HepG2 (cell line): Measurements from ENCODE around the gene OSGIN1. TPM values are rescaled to one million over a fixed set of nuclear protein-coding genes. Genes with fewer than 3 reads are reported as not detected.

Experiments
- CEBPZ ChIP-seq: IDR thresholded peaks from 2 replicates; pipeline ENCODE4 v1.6.1; 2012; ENCODE audit warnings: low read length, improper control_type of control experiment
- ETV6 ChIP-seq: sonication (generic); formaldehyde crosslinking; conservative IDR thresholded peaks from 2 replicates; pipeline ENCODE4 v1.4.0; 2020; ENCODE audit warnings: missing genetic modification reagents
- HMGA1 ChIP-seq: sonication (generic); formaldehyde crosslinking; conservative IDR thresholded peaks from 2 replicates; pipeline ENCODE4 v1.4.0; 2020; ENCODE audit warnings: missing genetic modification reagents
- IRF1 ChIP-seq: sonication (generic); formaldehyde crosslinking; IDR thresholded peaks from 2 replicates; pipeline ENCODE4 v1.4.0; 2020; ENCODE audit warnings: low read depth, mild to moderate bottlenecking, missing genetic modification reagents
- KAT8 ChIP-seq: IDR thresholded peaks from 2 replicates; pipeline ENCODE4 v1.6.1; 2016; ENCODE audit warnings: missing genetic modification reagents, missing compliant biosample characterization
- KIAA2018 ChIP-seq: sonication (generic); formaldehyde crosslinking; IDR thresholded peaks from 2 replicates; pipeline ENCODE4 v1.5.0; 2020; ENCODE audit warnings: mild to moderate bottlenecking, missing genetic modification reagents, borderline replicate concordance
- MBD4 ChIP-seq: IDR thresholded peaks from 2 replicates; pipeline ENCODE4 v1.6.1; 2012; ENCODE audit warnings: low read length, inconsistent platforms, borderline replicate concordance
- MNT ChIP-seq: fragments of 450-650 bp; IDR thresholded peaks from 2 replicates; pipeline ENCODE4 v1.6.1; 2016
- MYC ChIP-seq: sonication (generic); formaldehyde crosslinking; IDR thresholded peaks from 2 replicates; pipeline ENCODE4 v1.9.0; 2021; ENCODE audit warnings: missing genetic modification reagents, borderline replicate concordance
- MZF1 ChIP-seq: sonication (generic); formaldehyde crosslinking; IDR thresholded peaks from 2 replicates; pipeline ENCODE4 v1.8.1; 2023; ENCODE audit warnings: mild to moderate bottlenecking, missing genetic modification reagents, borderline replicate concordance
- PHF21A ChIP-seq: sonication (generic); formaldehyde crosslinking; IDR thresholded peaks from 2 replicates; pipeline ENCODE4 v1.5.0; 2020; ENCODE audit warnings: mild to moderate bottlenecking, missing genetic modification reagents
- SMYD3 ChIP-seq: sonication (generic); formaldehyde crosslinking; IDR thresholded peaks from 2 replicates; pipeline ENCODE4 v1.8.1; 2023; ENCODE audit warnings: mild to moderate bottlenecking, missing genetic modification reagents
- TEAD3 ChIP-seq: optimal IDR thresholded peaks from 2 replicates; pipeline ENCODE3; 2016; ENCODE audit warnings: borderline replicate concordance
- U2AF2 ChIP-seq: fragments of 200-400 bp; formaldehyde crosslinking; IDR thresholded peaks from 2 replicates; pipeline ENCODE4 v1.6.1; 2017; ENCODE audit warnings: low read depth, mild to moderate bottlenecking, low read length
- ZBTB7B ChIP-seq: sonication (generic); formaldehyde crosslinking; IDR thresholded peaks from 2 replicates; pipeline ENCODE4 v1.4.0; 2020; ENCODE audit warnings: missing genetic modification reagents
- ZFX ChIP-seq: sonication (generic); formaldehyde crosslinking; IDR thresholded peaks from 2 replicates; pipeline ENCODE4 v1.4.0; 2020; ENCODE audit warnings: mild to moderate bottlenecking, low read depth, missing genetic modification reagents, moderate library complexity
- ZNF703 ChIP-seq: sonication (generic); formaldehyde crosslinking; IDR thresholded peaks from 2 replicates; pipeline ENCODE4 v1.5.1; 2020; ENCODE audit warnings: missing genetic modification reagents, mild to moderate bottlenecking, moderate library complexity, borderline replicate concordance
- polyA plus RNA-seq, 8 experiments: library from polyadenylated mRNA; depleted of rRNA in 3 of 8; stranded (reverse) in 7 of 8; unstranded in 1 of 8; fragments of >200 nt; fragmentation: Illumina TruSeq in 4 of 8; extraction: Trizol in 4 of 8; gene quantifications; 2 replicates each; pipeline versions ENCODE4 v1.2.1 to v1.2.3, GENCODE V29; 2011 to 2016; ENCODE audit warnings: low read depth in 4 of 8, missing spikeins in 1 of 8, mixed read lengths in 1 of 8; ENCODE audit not compliant: insufficient read depth in 1 of 8
- total RNA-seq, 5 experiments: library from RNA; depleted of rRNA; stranded (reverse); fragments of >200 nt; fragmentation: Illumina TruSeq; extraction: Trizol; gene quantifications; 2 replicates each; pipeline ENCODE4 v1.2.3, GENCODE V29; 2016; ENCODE audit warnings: low read depth in 1 of 5

The OSGIN1 gene
- total and polyA plus RNA-seq, 2 of the 13 experiments (the other 11 are each of a cell fraction or from before 2014, with no cell fraction given): 20.5 to 27.1 TPM

- TF ChIP-seq KIAA2018 (CRISPR knock-in tag): no peak
- TF ChIP-seq ZFX (CRISPR knock-in tag): peak; percentile 54
- no peak for TF ChIP-seq MBD4
- no peak for TF ChIP-seq MZF1 (CRISPR knock-in tag)
- no peak for TF ChIP-seq HMGA1
- TF ChIP-seq IRF1 (CRISPR knock-in tag): no peak
- TF ChIP-seq MNT: no peak
- TF ChIP-seq ZNF703: no peak
- TF ChIP-seq TEAD3 (CRISPR knock-in tag): peak; percentile 95
- no peak for TF ChIP-seq U2AF2
- no peak; the same call in 1 of the 2 replicates for TF ChIP-seq KAT8 (CRISPR knock-in tag)
- no peak for TF ChIP-seq SMYD3
- TF ChIP-seq CEBPZ: no peak
- TF ChIP-seq ETV6: no peak
- no peak for TF ChIP-seq PHF21A (CRISPR knock-in tag)
- peak; percentile 88 for TF ChIP-seq MYC (CRISPR knock-in tag)
- no peak for TF ChIP-seq ZBTB7B (CRISPR knock-in tag)
Observed at GRCh38 chr16:83947642-83948234, 5.3 kb upstream of the OSGIN1 start (continued).
